HEK293 (cell line): Measurements from ENCODE around the gene SEC14L6.

Source experiments
- CTCF ChIA-PET: fragments of 350-600 bp; formaldehyde crosslinking; extraction: SDS; loops from one replicate; lab custom pipeline; 2021; ENCODE audit warnings: antibody characterized with exemption; lab: Yijun Ruan, JAX
- POLR2A ChIA-PET: fragments of 300-600 bp; formaldehyde crosslinking; extraction: SDS; loops from one replicate; lab custom pipeline; 2020; ENCODE audit warnings: antibody characterized with exemption, inconsistent platforms; lab: Yijun Ruan, JAX
- H3K27ac ChIP-seq: fragments of 200-500 bp; sonication (Bioruptor generic); 2 replicates; pipeline ENCODE4 v1.5.1; 2014; ENCODE audit warnings: low read depth, low read length, control low read depth, inconsistent platforms; ENCODE audit errors: extremely low read depth
- H3K36me3 ChIP-seq, 2 experiments: fragments of 200-500 bp in 1 of 2; sonication (Bioruptor generic) in 1 of 2; 1 replicate in 1 of 2; 2 replicates in 1 of 2; pipeline ENCODE4 v1.5.1; 2014 to 2017; ENCODE audit warnings: inconsistent platforms in 2 of 2, low read length in 2 of 2; ENCODE audit not compliant: control insufficient read depth in 2 of 2, insufficient read depth in 1 of 2
- H3K4me1 ChIP-seq: fragments of 200-500 bp; sonication (Bioruptor generic); 2 replicates; pipeline ENCODE4 v1.5.1; 2014; ENCODE audit warnings: mild to moderate bottlenecking, low read length, inconsistent platforms; ENCODE audit not compliant: control insufficient read depth, insufficient read depth
- H3K4me3 ChIP-seq: 2 replicates; pipeline ENCODE4 v1.5.1; 2011; ENCODE audit warnings: low read depth, mild to moderate bottlenecking, control low read depth, low read length, moderate library complexity
- H3K9me3 ChIP-seq: fragments of 200-500 bp; sonication (Bioruptor generic); 2 replicates; pipeline ENCODE4 v1.5.1; 2014; ENCODE audit warnings: low read depth, low read length, inconsistent platforms; ENCODE audit not compliant: control insufficient read depth, insufficient read depth
- SCRT1 ChIP-seq: fragments of 450-650 bp; formaldehyde crosslinking; IDR thresholded peaks from 2 replicates; pipeline ENCODE4 v1.5.1; 2016; ENCODE audit warnings: missing biosample characterization, missing genetic modification characterization, borderline replicate concordance
- ZEB2 ChIP-seq: fragments of 450-650 bp; formaldehyde crosslinking; IDR thresholded peaks from 2 replicates; pipeline ENCODE4 v1.5.1; 2016; ENCODE audit warnings: missing biosample characterization, missing genetic modification characterization
- ZIC2 ChIP-seq: fragments of 450-650 bp; formaldehyde crosslinking; IDR thresholded peaks from 2 replicates; pipeline ENCODE4 v1.5.1; 2016; ENCODE audit warnings: missing biosample characterization, missing genetic modification characterization
- ZNF292 ChIP-seq: fragments of 450-650 bp; formaldehyde crosslinking; IDR thresholded peaks from 2 replicates; pipeline ENCODE4 v1.5.1; 2016; ENCODE audit warnings: low read depth, missing biosample characterization, missing genetic modification characterization, borderline replicate concordance
- ZNF394 ChIP-seq: fragments of 450-650 bp; formaldehyde crosslinking; IDR thresholded peaks from 2 replicates; pipeline ENCODE4 v1.5.1; 2016; ENCODE audit warnings: missing biosample characterization, missing genetic modification characterization, mild to moderate bottlenecking, moderate library complexity, borderline replicate concordance
- ZNF530 ChIP-seq: fragments of 450-650 bp; formaldehyde crosslinking; IDR thresholded peaks from 2 replicates; pipeline ENCODE4 v1.5.1; 2016; ENCODE audit warnings: low read depth, missing biosample characterization, missing genetic modification characterization
- ZNF610 ChIP-seq: fragments of 450-650 bp; formaldehyde crosslinking; IDR thresholded peaks from 2 replicates; pipeline ENCODE4 v1.5.1; 2016; ENCODE audit warnings: missing biosample characterization, missing genetic modification characterization, borderline replicate concordance
- ZNF776 ChIP-seq: fragments of 450-650 bp; formaldehyde crosslinking; IDR thresholded peaks from 2 replicates; pipeline ENCODE4 v1.5.0; 2017; ENCODE audit warnings: missing biosample characterization, missing genetic modification characterization, borderline replicate concordance
- ZNF785 ChIP-seq: fragments of 450-650 bp; formaldehyde crosslinking; IDR thresholded peaks from 2 replicates; pipeline ENCODE4 v1.5.1; 2016; ENCODE audit warnings: missing biosample characterization, missing genetic modification characterization
- ZNF843 ChIP-seq: fragments of 450-650 bp; formaldehyde crosslinking; IDR thresholded peaks from 2 replicates; pipeline ENCODE4 v1.5.1; 2016; ENCODE audit warnings: missing biosample characterization, missing genetic modification characterization
- ZSCAN23 ChIP-seq: fragments of 450-650 bp; formaldehyde crosslinking; IDR thresholded peaks from 2 replicates; pipeline ENCODE4 v1.5.1; 2016; ENCODE audit warnings: missing biosample characterization, missing genetic modification characterization
- TF ChIP-seq, protein P1 (sequence below): fragments of 450-650 bp; formaldehyde crosslinking; IDR thresholded peaks from 2 replicates; pipeline ENCODE4 v1.5.1; 2016; ENCODE audit warnings: missing biosample characterization, missing genetic modification characterization
- TF ChIP-seq, protein P2 (sequence below): fragments of 450-650 bp; formaldehyde crosslinking; IDR thresholded peaks from 2 replicates; pipeline ENCODE4 v1.5.1; 2016; ENCODE audit warnings: missing biosample characterization, missing genetic modification characterization
- TF ChIP-seq, protein P3 (sequence below): fragments of 450-650 bp; formaldehyde crosslinking; IDR thresholded peaks from 2 replicates; pipeline ENCODE4 v1.5.1; 2016; ENCODE audit warnings: missing biosample characterization, missing genetic modification characterization
- TF ChIP-seq, protein P4 (sequence below): fragments of 450-650 bp; IDR thresholded peaks from 2 replicates; pipeline ENCODE4 v1.5.1; 2018; ENCODE audit warnings: missing biosample characterization, missing genetic modification characterization

The SEC14L6 gene

DNA sequence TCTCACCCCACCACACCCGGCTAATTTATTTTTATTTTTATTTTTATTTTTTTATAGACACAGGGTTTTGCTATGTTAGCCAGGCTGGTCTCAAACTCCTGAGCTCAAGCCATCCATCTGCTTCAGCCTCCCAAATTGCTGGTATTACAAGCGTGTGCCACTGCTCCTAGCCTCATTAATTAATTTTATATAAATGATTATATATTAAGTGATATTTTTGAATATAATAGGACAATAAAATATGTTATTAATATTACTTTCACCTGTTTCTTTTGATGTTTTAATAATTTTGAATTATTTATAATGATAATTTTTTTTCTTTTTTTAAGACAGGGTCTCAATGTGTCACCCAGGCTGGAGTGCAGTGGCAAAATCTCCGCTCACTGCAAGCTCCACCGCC, 38.9 kb downstream of the SEC14L6 start (continued):
- TF ChIP-seq, protein P1, sequence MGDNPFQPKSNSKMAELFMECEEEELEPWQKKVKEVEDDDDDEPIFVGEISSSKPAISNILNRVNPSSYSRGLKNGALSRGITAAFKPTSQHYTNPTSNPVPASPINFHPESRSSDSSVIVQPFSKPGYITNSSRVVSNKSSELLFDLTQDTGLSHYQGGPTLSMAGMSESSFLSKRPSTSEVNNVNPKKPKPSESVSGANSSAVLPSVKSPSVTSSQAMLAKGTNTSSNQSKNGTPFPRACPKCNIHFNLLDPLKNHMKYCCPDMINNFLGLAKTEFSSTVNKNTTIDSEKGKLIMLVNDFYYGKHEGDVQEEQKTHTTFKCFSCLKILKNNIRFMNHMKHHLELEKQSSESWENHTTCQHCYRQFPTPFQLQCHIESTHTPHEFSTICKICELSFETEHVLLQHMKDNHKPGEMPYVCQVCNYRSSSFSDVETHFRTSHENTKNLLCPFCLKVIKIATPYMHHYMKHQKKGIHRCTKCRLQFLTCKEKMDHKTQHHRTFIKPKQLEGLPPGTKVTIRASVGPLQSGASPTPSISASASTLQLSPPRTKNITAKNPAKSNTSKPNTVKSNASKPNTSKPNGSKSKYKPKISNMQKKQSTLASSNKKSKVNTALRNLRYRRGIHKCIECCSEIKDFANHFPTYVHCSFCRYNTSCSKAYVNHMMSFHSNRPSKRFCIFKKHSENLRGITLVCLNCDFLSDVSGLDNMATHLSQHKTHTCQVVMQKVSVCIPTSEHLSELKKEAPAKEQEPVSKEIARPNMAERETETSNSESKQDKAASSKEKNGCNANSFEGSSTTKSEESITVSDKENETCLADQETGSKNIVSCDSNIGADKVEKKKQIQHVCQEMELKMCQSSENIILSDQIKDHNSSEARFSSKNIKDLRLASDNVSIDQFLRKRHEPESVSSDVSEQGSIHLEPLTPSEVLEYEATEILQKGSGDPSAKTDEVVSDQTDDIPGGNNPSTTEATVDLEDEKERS: no peak
- no peak for TF ChIP-seq ZNF776 (tag by site-specific recombination)
- TF ChIP-seq, protein P2, sequence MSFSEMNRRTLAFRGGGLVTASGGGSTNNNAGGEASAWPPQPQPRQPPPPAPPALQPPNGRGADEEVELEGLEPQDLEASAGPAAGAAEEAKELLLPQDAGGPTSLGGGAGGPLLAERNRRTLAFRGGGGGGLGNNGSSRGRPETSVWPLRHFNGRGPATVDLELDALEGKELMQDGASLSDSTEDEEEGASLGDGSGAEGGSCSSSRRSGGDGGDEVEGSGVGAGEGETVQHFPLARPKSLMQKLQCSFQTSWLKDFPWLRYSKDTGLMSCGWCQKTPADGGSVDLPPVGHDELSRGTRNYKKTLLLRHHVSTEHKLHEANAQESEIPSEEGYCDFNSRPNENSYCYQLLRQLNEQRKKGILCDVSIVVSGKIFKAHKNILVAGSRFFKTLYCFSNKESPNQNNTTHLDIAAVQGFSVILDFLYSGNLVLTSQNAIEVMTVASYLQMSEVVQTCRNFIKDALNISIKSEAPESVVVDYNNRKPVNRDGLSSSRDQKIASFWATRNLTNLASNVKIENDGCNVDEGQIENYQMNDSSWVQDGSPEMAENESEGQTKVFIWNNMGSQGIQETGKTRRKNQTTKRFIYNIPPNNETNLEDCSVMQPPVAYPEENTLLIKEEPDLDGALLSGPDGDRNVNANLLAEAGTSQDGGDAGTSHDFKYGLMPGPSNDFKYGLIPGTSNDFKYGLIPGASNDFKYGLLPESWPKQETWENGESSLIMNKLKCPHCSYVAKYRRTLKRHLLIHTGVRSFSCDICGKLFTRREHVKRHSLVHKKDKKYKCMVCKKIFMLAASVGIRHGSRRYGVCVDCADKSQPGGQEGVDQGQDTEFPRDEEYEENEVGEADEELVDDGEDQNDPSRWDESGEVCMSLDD (tag by site-specific recombination): no peak
- TF ChIP-seq ZEB2 (tag by site-specific recombination): no peak

DNA sequence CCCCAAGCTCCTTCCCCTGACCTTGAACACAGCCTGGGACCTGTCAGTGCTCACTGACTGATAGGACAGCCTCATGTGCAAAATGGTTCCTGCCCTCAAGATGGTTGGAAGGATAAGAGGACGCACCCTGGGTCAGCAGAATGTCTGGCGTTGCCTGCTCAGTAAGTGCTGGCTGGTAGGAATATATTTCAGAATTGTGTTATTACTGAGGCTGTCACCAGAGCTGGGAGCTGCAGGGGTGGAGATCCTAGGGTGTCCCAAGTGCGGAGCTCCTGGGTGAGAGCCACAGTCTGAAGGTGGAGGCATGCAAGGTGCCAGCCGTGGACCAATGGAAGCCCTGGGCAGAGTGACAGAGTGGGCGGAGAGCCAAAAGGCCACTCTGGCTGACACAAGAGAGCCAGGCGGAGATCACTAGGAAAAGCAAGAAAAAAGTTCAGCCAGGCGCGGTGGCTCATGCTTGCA, 40.0 kb downstream of the SEC14L6 start:
- ChIA-PET POLR2A (no interaction called here), CTCF (interaction anchor here (0.5 to 0.6 kb wide), 2 partner anchors 61 to 187 kb away, joined by 3 read pairs; no protein-coding TSS in a partner anchor)
- H3K4me1 ChIP-seq: no peaks in the 10 kb centered on the region
- no peak overlapping the region for H3K27ac ChIP-seq
- H3K36me3 ChIP-seq: no peaks in the 10 kb centered on the region
- TF ChIP-seq ZIC2 (tag by site-specific recombination): peak; percentile 20; the same call in 1 of the 2 replicates
- TF ChIP-seq, protein P3, sequence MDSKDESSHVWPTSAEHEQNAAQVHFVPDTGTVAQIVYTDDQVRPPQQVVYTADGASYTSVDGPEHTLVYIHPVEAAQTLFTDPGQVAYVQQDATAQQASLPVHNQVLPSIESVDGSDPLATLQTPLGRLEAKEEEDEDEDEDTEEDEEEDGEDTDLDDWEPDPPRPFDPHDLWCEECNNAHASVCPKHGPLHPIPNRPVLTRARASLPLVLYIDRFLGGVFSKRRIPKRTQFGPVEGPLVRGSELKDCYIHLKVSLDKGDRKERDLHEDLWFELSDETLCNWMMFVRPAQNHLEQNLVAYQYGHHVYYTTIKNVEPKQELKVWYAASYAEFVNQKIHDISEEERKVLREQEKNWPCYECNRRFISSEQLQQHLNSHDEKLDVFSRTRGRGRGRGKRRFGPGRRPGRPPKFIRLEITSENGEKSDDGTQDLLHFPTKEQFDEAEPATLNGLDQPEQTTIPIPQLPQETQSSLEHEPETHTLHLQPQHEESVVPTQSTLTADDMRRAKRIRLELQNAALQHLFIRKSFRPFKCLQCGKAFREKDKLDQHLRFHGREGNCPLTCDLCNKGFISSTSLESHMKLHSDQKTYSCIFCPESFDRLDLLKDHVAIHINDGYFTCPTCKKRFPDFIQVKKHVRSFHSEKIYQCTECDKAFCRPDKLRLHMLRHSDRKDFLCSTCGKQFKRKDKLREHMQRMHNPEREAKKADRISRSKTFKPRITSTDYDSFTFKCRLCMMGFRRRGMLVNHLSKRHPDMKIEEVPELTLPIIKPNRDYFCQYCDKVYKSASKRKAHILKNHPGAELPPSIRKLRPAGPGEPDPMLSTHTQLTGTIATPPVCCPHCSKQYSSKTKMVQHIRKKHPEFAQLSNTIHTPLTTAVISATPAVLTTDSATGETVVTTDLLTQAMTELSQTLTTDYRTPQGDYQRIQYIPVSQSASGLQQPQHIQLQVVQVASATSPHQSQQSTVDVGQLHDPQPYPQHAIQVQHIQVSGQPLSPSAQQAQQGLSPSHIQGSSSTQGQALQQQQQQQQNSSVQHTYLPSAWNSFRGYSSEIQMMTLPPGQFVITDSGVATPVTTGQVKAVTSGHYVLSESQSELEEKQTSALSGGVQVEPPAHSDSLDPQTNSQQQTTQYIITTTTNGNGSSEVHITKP (tag by site-specific recombination): no peak
- TF ChIP-seq, all 188 proteins: peak for 1
- Histone ChIP-seq H3K9me3 (no peaks in the 10 kb centered on the region), H3K4me3 (no peak overlapping the region)

DNA sequence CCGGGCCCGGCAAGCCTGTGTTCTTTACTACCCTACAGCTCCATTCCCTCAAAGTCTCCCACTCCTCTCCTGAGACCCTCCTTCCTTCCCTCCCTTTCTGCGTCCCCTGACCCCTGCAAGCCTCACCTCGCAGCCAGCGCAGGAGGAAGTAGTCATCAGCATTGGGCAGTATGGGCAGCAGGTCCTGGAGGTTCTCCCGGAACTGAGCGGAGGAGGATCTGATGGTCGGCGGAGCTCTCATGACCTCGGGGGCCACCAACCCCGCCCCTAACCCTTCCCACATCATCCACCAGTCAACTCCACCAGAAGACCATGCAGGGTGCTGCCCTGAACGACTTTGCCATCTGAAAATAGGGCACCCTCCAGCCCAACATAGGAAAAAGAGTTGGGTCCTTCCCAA, 43.0 kb downstream of the SEC14L6 start:
- H3K4me3 ChIP-seq: no peak overlapping the region
- TF ChIP-seq ZNF394 (no peak), ZNF530 (no peak), ZNF843 (tag by site-specific recombination) (no peak), ZNF292 (tag by site-specific recombination) (no peak), ZNF610 (no peak), ZNF785 (tag by site-specific recombination) (no peak), SCRT1 (no peak), ZSCAN23 (tag by site-specific recombination) (no peak)
- TF ChIP-seq, protein P4, sequence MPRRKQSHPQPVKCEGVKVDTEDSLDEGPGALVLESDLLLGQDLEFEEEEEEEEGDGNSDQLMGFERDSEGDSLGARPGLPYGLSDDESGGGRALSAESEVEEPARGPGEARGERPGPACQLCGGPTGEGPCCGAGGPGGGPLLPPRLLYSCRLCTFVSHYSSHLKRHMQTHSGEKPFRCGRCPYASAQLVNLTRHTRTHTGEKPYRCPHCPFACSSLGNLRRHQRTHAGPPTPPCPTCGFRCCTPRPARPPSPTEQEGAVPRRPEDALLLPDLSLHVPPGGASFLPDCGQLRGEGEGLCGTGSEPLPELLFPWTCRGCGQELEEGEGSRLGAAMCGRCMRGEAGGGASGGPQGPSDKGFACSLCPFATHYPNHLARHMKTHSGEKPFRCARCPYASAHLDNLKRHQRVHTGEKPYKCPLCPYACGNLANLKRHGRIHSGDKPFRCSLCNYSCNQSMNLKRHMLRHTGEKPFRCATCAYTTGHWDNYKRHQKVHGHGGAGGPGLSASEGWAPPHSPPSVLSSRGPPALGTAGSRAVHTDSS: no peak
- TF ChIP-seq, all 188 proteins: peak for 0
- Histone ChIP-seq H3K27ac (no peak overlapping the region), H3K9me3 (no peaks in the 10 kb centered on the region), H3K36me3 (no peaks in the 10 kb centered on the region; a peak in 1 of 3 replicates), H3K4me1 (no peaks in the 10 kb centered on the region)
- POLR2A ChIA-PET: no interaction called here
- CTCF ChIA-PET: no interaction called here
